Progenitor cell of endocrine pancreas (in vitro differentiated cells): ENCODE results near the gene TDRKH. TPM values are rescaled to one million over a fixed set of nuclear protein-coding genes. Genes with fewer than 3 reads are reported as not detected.
A peak's percentile ranks its signal among the peaks of the same experiment; 100 is the strongest.

Experiments used
- DNase-seq: peaks from one replicate; pipeline ENCODE4 v3.0.0; 2021; ENCODE audit warnings: low spot score; ENCODE audit not compliant: unreplicated experiment
- H3K27ac Mint-ChIP-seq: 2 replicates; pipeline ENCODE4 v1.8.0; 2021; ENCODE audit warnings: mild to moderate bottlenecking, moderate library complexity, mixed read lengths
- H3K27me3 Mint-ChIP-seq: 2 replicates; pipeline ENCODE4 v1.8.0; 2021; ENCODE audit warnings: mixed read lengths
- H3K36me3 Mint-ChIP-seq: 2 replicates; pipeline ENCODE4 v1.8.0; 2022; ENCODE audit warnings: mixed read lengths; ENCODE audit not compliant: insufficient read depth
- H3K4me1 Mint-ChIP-seq: 2 replicates; pipeline ENCODE4 v1.8.0; 2021; ENCODE audit warnings: low read depth, mixed read lengths
- H3K4me3 Mint-ChIP-seq: 2 replicates; pipeline ENCODE4 v1.8.0; 2021; ENCODE audit warnings: low read depth, mild to moderate bottlenecking, moderate library complexity, mixed read lengths
- H3K9me3 Mint-ChIP-seq: 2 replicates; pipeline ENCODE4 v1.8.0; 2021; ENCODE audit warnings: low read depth, mixed read lengths
- CTCF ChIP-seq: fragments of 200-600 bp; sonication (generic); IDR thresholded peaks from one replicate; pipeline ENCODE4 v1.5.0; 2021; ENCODE audit warnings: antibody characterized with exemption, mild to moderate bottlenecking; ENCODE audit not compliant: unreplicated experiment
- total RNA-seq: library from RNA; stranded (reverse); gene quantifications from 2 replicates; pipeline ENCODE4 v1.2.1, GENCODE V29; 2021

Gene TDRKH
- total RNA-seq, 1 donor from 2014 or later = 16.5 TPM

GRCh38 chr1:151760597-151761385 lies 29.5 kb downstream of the TDRKH start:
- no peaks in the 10 kb centered on the region for H3K9me3 Mint-ChIP-seq
- H3K4me1 Mint-ChIP-seq = peaks cover 10% of the 10 kb centered on the region
- peak overlapping the region; percentile 29 for H3K4me3 Mint-ChIP-seq
- H3K27ac Mint-ChIP-seq = no peak overlapping the region
- H3K27me3 Mint-ChIP-seq = no peaks in the 10 kb centered on the region
- TF ChIP-seq CTCF = no peak
- DNase-seq = no peak
- H3K36me3 Mint-ChIP-seq = peaks cover 13% of the 10 kb centered on the region

GRCh38 chr1:151759241-151759640 lies 31.1 kb downstream of the TDRKH start:
- TF ChIP-seq CTCF = no peak
- H3K4me3 Mint-ChIP-seq = no peak overlapping the region
- H3K36me3 Mint-ChIP-seq = peaks cover 13% of the 10 kb centered on the region
- H3K9me3 Mint-ChIP-seq = no peaks in the 10 kb centered on the region
- no peak overlapping the region for H3K27ac Mint-ChIP-seq
- DNase-seq = no peak
- no peaks in the 10 kb centered on the region for H3K27me3 Mint-ChIP-seq
- H3K4me1 Mint-ChIP-seq = peaks cover 8% of the 10 kb centered on the region

GRCh38 chr1:151756291-151756690 lies 34.0 kb downstream of the TDRKH start:
- no peaks in the 10 kb centered on the region for H3K4me1 Mint-ChIP-seq

GRCh38 chr1:151741516-151741915 lies 48.8 kb downstream of the TDRKH start:
- no peak for TF ChIP-seq CTCF
- peaks cover 10% of the 10 kb centered on the region for H3K9me3 Mint-ChIP-seq
- DNase-seq = no peak
- H3K27ac Mint-ChIP-seq = no peak overlapping the region
- H3K4me1 Mint-ChIP-seq = peaks cover 11% of the 10 kb centered on the region
- no peaks in the 10 kb centered on the region for H3K36me3 Mint-ChIP-seq
- H3K27me3 Mint-ChIP-seq = peaks cover 39% of the 10 kb centered on the region
- H3K4me3 Mint-ChIP-seq = no peak overlapping the region

More at GRCh38 chr1:151756291-151756690, 34.0 kb downstream of the TDRKH start:
- Mint-ChIP-seq H3K36me3 (peaks cover 11% of the 10 kb centered on the region), H3K27me3 (peaks cover 3% of the 10 kb centered on the region), H3K9me3 (no peaks in the 10 kb centered on the region), H3K27ac (no peak overlapping the region), H3K4me3 (no peak overlapping the region)
- DNase-seq = no peak
- no peak for TF ChIP-seq CTCF

GRCh38 chr1:151739590-151740355 lies 50.5 kb downstream of the TDRKH start:
- peaks cover 26% of the 10 kb centered on the region for H3K27me3 Mint-ChIP-seq
- no peak overlapping the region for H3K4me3 Mint-ChIP-seq
- H3K27ac Mint-ChIP-seq = no peak overlapping the region
- peaks cover 10% of the 10 kb centered on the region for H3K9me3 Mint-ChIP-seq
- no peaks in the 10 kb centered on the region for H3K36me3 Mint-ChIP-seq
- peaks cover 13% of the 10 kb centered on the region for H3K4me1 Mint-ChIP-seq
- no peak for DNase-seq
- no peak for TF ChIP-seq CTCF
